Central memory CD4-positive, alpha-beta T cell (primary cell): ENCODE results near the gene MAP9.
"Not testable (repeated sequence)": the region's sequence is repeated elsewhere in the genome, so short reads cannot be mapped to it uniquely, and the experiment has no call there.

Source experiments
- DNase-seq: peaks from one replicate; pipeline ENCODE4 v3.0.0; 2022

The MAP9 gene

GRCh38 chr4:155342142-155342541 is 34.6 kb downstream of the MAP9 start:
- no peak for DNase-seq

GRCh38 chr4:155339999-155340398 is 36.8 kb downstream of the MAP9 start:
- DNase-seq = no peak

- no peak for DNase-seq
These were observed 37.2 kb downstream of the MAP9 start for GRCh38 chr4:155339588-155339987.

- DNase-seq = no peak
These were observed 38.6 kb downstream of the MAP9 start for GRCh38 chr4:155338196-155338595.

GRCh38 chr4:155336242-155336641 is 40.5 kb downstream of the MAP9 start:
- no peak for DNase-seq

GRCh38 chr4:155331478-155331877 is 45.3 kb downstream of the MAP9 start:
- no peak for DNase-seq

GRCh38 chr4:155322782-155323181 is 54.0 kb downstream of the MAP9 start:
- no peak for DNase-seq

GRCh38 chr4:155321006-155321405 is 55.8 kb downstream of the MAP9 start:
- DNase-seq = no peak

GRCh38 chr4:155319516-155319915 is 57.2 kb downstream of the MAP9 start:
- no peak for DNase-seq

- DNase-seq = not testable (repeated sequence)
These were observed 64.7 kb downstream of the MAP9 start for GRCh38 chr4:155312027-155312426.

- DNase-seq = no peak
These were observed 69.0 kb downstream of the MAP9 start for GRCh38 chr4:155307731-155308277.

- no peak for DNase-seq
These were observed 71.1 kb downstream of the MAP9 start for GRCh38 chr4:155305619-155306018.

- no peak for DNase-seq
These were observed 72.4 kb downstream of the MAP9 start for GRCh38 chr4:155304375-155304774.

GRCh38 chr4:155299103-155299502 is 77.7 kb downstream of the MAP9 start:
- no peak for DNase-seq
